Adrenal gland (tissue), 12 donors: ENCODE measurements around the gene SDR42E1. TPM values are rescaled to one million over a fixed set of nuclear protein-coding genes. Genes with fewer than 3 reads are reported as not detected.

Experiments used
- DNase-seq, 7 donors: peaks; one replicate each; pipeline ENCODE4 v3.0.0-alpha.2; 2019 to 2020
- H3K27ac ChIP-seq, 5 donors: fragments of 200-600 bp; sonication (generic) in 4 of 5; 1 replicate in 3 of 5; 2 replicates in 2 of 5; pipeline versions ENCODE4 v1.5.1 to v1.8.0; 2016 to 2020; ENCODE audit warnings: mild to moderate bottlenecking in 1 of 5
- H3K27me3 ChIP-seq: fragments of 200-600 bp; 2 replicates; pipeline ENCODE4 v1.8.0; 2021
- H3K36me3 ChIP-seq, 2 donors: fragments of 200-600 bp; replicated peaks in 1 of 2; 1 replicate in 1 of 2; 2 replicates in 1 of 2; pipeline versions ENCODE4 v1.5.1 to v1.8.0; 2018 to 2022
- H3K4me1 ChIP-seq, 2 donors: fragments of 200-600 bp; replicated peaks in 1 of 2; 1 replicate in 1 of 2; 2 replicates in 1 of 2; pipeline versions ENCODE4 v1.5.1 to v1.8.0; 2018 to 2021
- H3K4me3 ChIP-seq, 4 donors: fragments of 200-600 bp; sonication (generic) in 3 of 4; one replicate each; pipeline ENCODE4 v1.5.1; 2016 to 2018
- H3K9me3 ChIP-seq, 3 donors: fragments of 200-600 bp; sonication (generic) in 1 of 3; replicated peaks in 1 of 3; 1 replicate in 2 of 3; 2 replicates in 1 of 3; pipeline versions ENCODE4 v1.5.1 to v1.8.0; 2016 to 2021
- CTCF ChIP-seq, 6 experiments: fragments of 450-650 bp in 4 of 6; fragments of 200-600 bp in 2 of 6; sonication (generic) in 1 of 6; IDR thresholded peaks; 1 replicate in 5 of 6; 2 replicates in 1 of 6; pipeline versions ENCODE4 v1.5.1 to v1.8.0; 2016 to 2021; ENCODE audit warnings: antibody characterized with exemption in 6 of 6, mild to moderate bottlenecking in 2 of 6, moderate library complexity in 1 of 6
- POLR2A ChIP-seq, 2 donors: fragments of 450-650 bp; IDR thresholded peaks; one replicate each; pipeline ENCODE4 v1.6.1; 2017; ENCODE audit warnings: antibody characterized with exemption in 2 of 2, mild to moderate bottlenecking in 2 of 2, moderate library complexity in 1 of 2
- WGBS, 4 donors: extraction: QIAGEN DNeasy Blood & Tissue Kit in 2 of 4; methylation state at CpG; one replicate each; pipeline versions ENCODE4 v1.1.5 to v1.1.7; 2013 to 2017; 5-methylcytosine and 5-hydroxymethylcytosine counted together
- intact Hi-C, 2 donors: fragments of 100-400 bp; cut with DNase I; formaldehyde crosslinking; loops; one replicate each; pipeline versions ENCODE4 v1.14.1 to v1.15.0; 2022 to 2023
- polyA plus RNA-seq, 3 donors: library from polyadenylated mRNA; stranded (reverse); fragments of 200-250 nt in 2 of 3; fragments of 350-450 nt in 1 of 3; fragmentation: Illumina TruSeq in 1 of 3; extraction: RNeasy Lipid Tissue Mini Kit (QIAGEN cat#74804) in 1 of 3; gene quantifications; one replicate each; pipeline ENCODE4 v1.2.3, GENCODE V29; 2013 to 2014
- total RNA-seq, 9 donors: library from RNA; depleted of rRNA in 4 of 9; stranded (reverse); fragments of >200 nt in 4 of 9; fragments of 120-200 nt in 1 of 9; fragmentation: NEBNext Ultra II Directional in 1 of 9; extraction: Animal tissue kit (Norgen Biotek cat#: 25700) in 1 of 9; gene quantifications; one replicate each; pipeline versions ENCODE4 v1.1.0 to v1.2.4, GENCODE V29; 2013 to 2023
- donor health status: healthy with polysubstance abuse.
- donor health status: Bipolar disorder and iron deficiency.
- donor health status: DM: yes; HTN: yes; CAD: no.
- donor health status: DM: no; HTN: no; CAD: no.
- donor health status: DM: no; HTN: no; CAD: no.
- donor health status: DM: yes; HTN: yes; CAD: no.

SDR42E1 gene
- total and polyA plus RNA-seq, 12 donors: 0.10 to 0.94 (median 0.28) TPM; not detected in 1

DNA sequence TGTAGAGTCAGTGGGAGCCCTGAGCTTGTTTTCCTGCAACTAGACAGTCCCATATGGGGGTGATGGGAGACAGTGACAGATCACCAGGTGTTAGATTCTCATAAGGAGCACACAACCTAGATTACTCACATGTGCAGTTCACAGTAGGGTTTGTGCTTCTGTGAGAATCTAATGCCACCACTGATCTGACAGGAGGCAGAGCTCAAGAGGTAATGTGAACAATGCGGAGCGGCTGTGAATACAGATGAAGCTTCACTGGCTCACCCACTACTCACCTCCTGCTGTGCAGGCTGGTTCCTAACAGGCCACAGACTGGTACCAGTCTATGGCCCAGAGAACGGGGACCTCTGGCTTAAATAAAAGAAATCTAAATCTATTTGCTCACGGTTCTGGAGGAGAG lies 13.6 kb upstream of the SDR42E1 start:
- intact Hi-C loops: no loop called here
- no peaks in the 10 kb centered on the region for H3K4me1 ChIP-seq
- H3K9me3 ChIP-seq: no peaks in the 10 kb centered on the region
- H3K27ac ChIP-seq: no peak overlapping the region
- no peak for DNase-seq
- TF ChIP-seq CTCF (IDR thresholded peaks at IDR 0.05) (no peak), POLR2A (IDR thresholded peaks at IDR 0.05) (no peak)
- no peaks in the 10 kb centered on the region for H3K27me3 ChIP-seq
- no peaks in the 10 kb centered on the region for H3K36me3 ChIP-seq
- WGBS, 4 donors: 78 to 92% (median 85%) methylated on average over 4 of the region's 4 CpGs
- no peak overlapping the region for H3K4me3 ChIP-seq

DNA sequence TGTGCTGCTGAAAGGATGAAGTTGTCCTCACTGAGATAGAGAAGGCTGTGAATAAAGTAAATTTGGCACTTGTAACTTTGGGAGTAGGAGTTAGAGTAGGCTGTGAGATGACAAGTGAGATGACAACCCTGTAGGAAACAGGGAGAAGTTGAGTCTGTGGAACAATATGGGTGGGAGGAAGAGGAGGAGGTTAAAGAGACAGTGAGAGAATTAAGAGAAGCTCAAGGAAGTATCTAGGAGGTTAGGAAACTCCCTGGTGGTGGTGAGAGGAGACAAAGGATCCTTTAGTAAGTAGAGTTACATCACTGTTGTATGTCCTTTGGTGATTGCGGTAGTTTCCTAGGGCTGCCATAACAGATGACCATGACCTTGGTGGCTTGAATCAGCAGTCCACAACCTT lies 13.0 kb upstream of the SDR42E1 start:
- H3K27me3 ChIP-seq: no peaks in the 10 kb centered on the region
- H3K36me3 ChIP-seq: no peaks in the 10 kb centered on the region
- no peaks in the 10 kb centered on the region for H3K9me3 ChIP-seq
- WGBS, 4 donors: 48 to 55% (median 51%) methylated on average over 1 of the region's 1 CpG
- DNase-seq: peak in 1 of 7 donors; percentile 17
- TF ChIP-seq POLR2A (IDR thresholded peaks at IDR 0.05): no peak
- no peak for TF ChIP-seq CTCF (IDR thresholded peaks at IDR 0.05)
- no peaks in the 10 kb centered on the region for H3K4me1 ChIP-seq
- H3K27ac ChIP-seq: no peak overlapping the region
- no peak overlapping the region for H3K4me3 ChIP-seq
- intact Hi-C loops: no loop called here

- intact Hi-C loops: no loop called here
- TF ChIP-seq CTCF (IDR thresholded peaks at IDR 0.05): no peak
- no peak for TF ChIP-seq POLR2A (IDR thresholded peaks at IDR 0.05)
- WGBS, 4 donors: 70 to 82% (median 74%) methylated on average over 7 of the region's 7 CpGs
- H3K36me3 ChIP-seq: no peaks in the 10 kb centered on the region
- no peak overlapping the region for H3K27ac ChIP-seq
- no peaks in the 10 kb centered on the region for H3K9me3 ChIP-seq
- DNase-seq: no peak
- no peaks in the 10 kb centered on the region for H3K4me1 ChIP-seq
- no peaks in the 10 kb centered on the region for H3K27me3 ChIP-seq
- no peak overlapping the region for H3K4me3 ChIP-seq
Measured at GRCh38 chr16:82023206-82023605, 11.9 kb upstream of the SDR42E1 start.

DNA sequence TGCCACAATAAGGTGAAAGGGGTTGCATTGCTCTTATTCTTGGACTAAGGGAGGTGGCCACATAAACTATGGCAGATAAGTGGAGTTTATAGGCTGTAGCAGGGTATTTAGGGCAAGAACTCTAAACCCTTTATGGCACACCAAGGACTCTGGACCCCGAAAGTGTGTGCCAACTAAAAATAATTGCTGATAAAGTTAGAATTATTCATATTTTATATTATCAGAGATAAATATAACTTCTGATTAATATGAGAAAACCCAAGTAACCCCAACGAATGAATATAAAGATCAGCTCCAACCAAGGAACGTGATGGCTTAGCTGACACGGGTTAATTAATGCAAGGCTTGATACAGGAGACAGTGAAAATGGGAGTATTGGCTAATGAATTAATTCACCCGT lies 8.8 kb upstream of the SDR42E1 start:
- WGBS, 4 donors: 69 to 82% (median 79%) methylated on average over 5 of the region's 5 CpGs
- no peak overlapping the region for H3K4me3 ChIP-seq
- no peak for DNase-seq
- H3K9me3 ChIP-seq: no peaks in the 10 kb centered on the region
- TF ChIP-seq POLR2A (IDR thresholded peaks at IDR 0.05) (no peak), CTCF (IDR thresholded peaks at IDR 0.05) (no peak)
- H3K27me3 ChIP-seq: no peaks in the 10 kb centered on the region
- no peak overlapping the region for H3K27ac ChIP-seq
- intact Hi-C loops: no loop called here
- no peaks in the 10 kb centered on the region for H3K36me3 ChIP-seq
- no peaks in the 10 kb centered on the region for H3K4me1 ChIP-seq
